Measurements from ENCODE around the gene RBMS3. TPM values are rescaled to one million over a fixed set of nuclear protein-coding genes. Genes with fewer than 3 reads are reported as not detected.
A peak's percentile ranks its signal among the peaks of the same experiment; 100 is the strongest.

Gene RBMS3
- total RNA-seq, 1 donor, result 81.1 TPM

GRCh38 chr3:29597376-29598008 is 316.6 kb downstream of the RBMS3 start:
- H3K27ac ChIP-seq (ENCODE audit: low read depth, low read length), result peak overlapping the region; percentile 21
- H3K4me1 ChIP-seq (ENCODE audit: insufficient read depth, low read length), result peaks cover 2% of the 10 kb centered on the region
- peak overlapping the region; percentile 76 for H3K4me2 ChIP-seq (ENCODE audit: insufficient read depth, low read length)
- H3K79me2 ChIP-seq (ENCODE audit: insufficient read depth, low read length), result peaks cover 2% of the 10 kb centered on the region
- peaks cover 4% of the 10 kb centered on the region for H3K36me3 ChIP-seq (ENCODE audit: insufficient read depth, low read length)
- H3K4me3 ChIP-seq (ENCODE audit: insufficient read depth, low read length), result peak overlapping the region; percentile 21
- no peaks in the 10 kb centered on the region for H4K20me1 ChIP-seq (ENCODE audit: insufficient read depth, low read length)
- TF ChIP-seq CTCF (IDR thresholded peaks at IDR 0.05; ENCODE audit: extremely low read depth, low read depth, low read length), result no peak
- H2AFZ ChIP-seq (ENCODE audit: low read length), result peak overlapping the region; percentile 21
- DNase-seq (ENCODE audit: insufficient read length, low spot score, missing footprints), result no peak
- H3K9me3 ChIP-seq (ENCODE audit: low read depth, low read length), result no peaks in the 10 kb centered on the region
- H3K27me3 ChIP-seq (ENCODE audit: insufficient read depth, low read length), result no peaks in the 10 kb centered on the region

GRCh38 chr3:29601861-29602585 is 321.2 kb downstream of the RBMS3 start:
- H3K4me3 ChIP-seq (ENCODE audit: insufficient read depth, low read length), result no peak overlapping the region
- no peaks in the 10 kb centered on the region for H3K36me3 ChIP-seq (ENCODE audit: insufficient read depth, low read length)
- no peaks in the 10 kb centered on the region for H4K20me1 ChIP-seq (ENCODE audit: insufficient read depth, low read length)
- peaks cover 7% of the 10 kb centered on the region for H3K4me1 ChIP-seq (ENCODE audit: insufficient read depth, low read length)
- H3K4me2 ChIP-seq (ENCODE audit: insufficient read depth, low read length), result no peak overlapping the region
- no peak overlapping the region for H3K27ac ChIP-seq (ENCODE audit: low read depth, low read length)
- DNase-seq (ENCODE audit: insufficient read length, low spot score, missing footprints), result no peak
- no peaks in the 10 kb centered on the region for H3K79me2 ChIP-seq (ENCODE audit: insufficient read depth, low read length)
- no peaks in the 10 kb centered on the region for H3K9me3 ChIP-seq (ENCODE audit: low read depth, low read length)
- no peaks in the 10 kb centered on the region for H3K27me3 ChIP-seq (ENCODE audit: insufficient read depth, low read length)
- no peak for TF ChIP-seq CTCF (IDR thresholded peaks at IDR 0.05; ENCODE audit: extremely low read depth, low read depth, low read length)
- no peak overlapping the region for H2AFZ ChIP-seq (ENCODE audit: low read length)

GRCh38 chr3:29605845-29606244 is 325.0 kb downstream of the RBMS3 start:
- peak overlapping the region; percentile 20 for H3K27ac ChIP-seq (ENCODE audit: low read depth, low read length)
- H3K27me3 ChIP-seq (ENCODE audit: insufficient read depth, low read length), result no peaks in the 10 kb centered on the region
- H3K36me3 ChIP-seq (ENCODE audit: insufficient read depth, low read length), result no peaks in the 10 kb centered on the region
- no peak overlapping the region for H3K4me2 ChIP-seq (ENCODE audit: insufficient read depth, low read length)
- H3K79me2 ChIP-seq (ENCODE audit: insufficient read depth, low read length), result peaks cover 9% of the 10 kb centered on the region
- no peak overlapping the region for H3K4me3 ChIP-seq (ENCODE audit: insufficient read depth, low read length)
- DNase-seq (ENCODE audit: insufficient read length, low spot score, missing footprints), result no peak
- H2AFZ ChIP-seq (ENCODE audit: low read length), result no peak overlapping the region
- H3K4me1 ChIP-seq (ENCODE audit: insufficient read depth, low read length), result peaks cover 7% of the 10 kb centered on the region
- no peaks in the 10 kb centered on the region for H4K20me1 ChIP-seq (ENCODE audit: insufficient read depth, low read length)
- no peak for TF ChIP-seq CTCF (IDR thresholded peaks at IDR 0.05; ENCODE audit: extremely low read depth, low read depth, low read length)
- H3K9me3 ChIP-seq (ENCODE audit: low read depth, low read length), result no peaks in the 10 kb centered on the region

- Histone ChIP-seq H3K9me3 (ENCODE audit: low read depth, low read length) (no peaks in the 10 kb centered on the region), H3K27me3 (ENCODE audit: insufficient read depth, low read length) (no peaks in the 10 kb centered on the region), H3K27ac (ENCODE audit: low read depth, low read length) (peak overlapping the region; percentile 12), H3K4me1 (ENCODE audit: insufficient read depth, low read length) (peaks cover 7% of the 10 kb centered on the region), H3K4me3 (ENCODE audit: insufficient read depth, low read length) (no peak overlapping the region), H3K79me2 (ENCODE audit: insufficient read depth, low read length) (peaks cover 9% of the 10 kb centered on the region), H3K4me2 (ENCODE audit: insufficient read depth, low read length) (no peak overlapping the region), H3K36me3 (ENCODE audit: insufficient read depth, low read length) (no peaks in the 10 kb centered on the region), H4K20me1 (ENCODE audit: insufficient read depth, low read length) (no peaks in the 10 kb centered on the region), H2AFZ (ENCODE audit: low read length) (no peak overlapping the region)
- no peak for TF ChIP-seq CTCF (IDR thresholded peaks at IDR 0.05; ENCODE audit: extremely low read depth, low read depth, low read length)
- no peak for DNase-seq (ENCODE audit: insufficient read length, low spot score, missing footprints)
Measured at GRCh38 chr3:29606416-29606815, 325.5 kb downstream of the RBMS3 start.

Data from osteoblast (primary cell).